HepG2 (cell line): ENCODE results near the gene BGN. TPM values are rescaled to one million over a fixed set of nuclear protein-coding genes. Genes with fewer than 3 reads are reported as not detected.
A peak's percentile ranks its signal among the peaks of the same experiment; 100 is the strongest.

Experiments
- ATAC-seq: fragments of 200-7000 bp; cut with Tn5 transposase; 3 replicates; pipeline ENCODE4 v1.9.1; 2020; ENCODE audit warnings: mild to moderate bottlenecking, moderate library complexity
- BruUV-seq: library from RNA; stranded (reverse); fragments of 400-500 nt; replicated peaks from 2 replicates; lab custom pipeline; 2021; lab: Mats Ljungman, UMichigan
- CTCF ChIA-PET: fragments of 300-600 bp; formaldehyde crosslinking; extraction: SDS; loops from one replicate; lab custom pipeline; 2021; ENCODE audit warnings: low total read pairs, inconsistent platforms, low intra/inter-chr PET ratio; lab: Yijun Ruan, JAX
- POLR2A ChIA-PET: fragments of 350-600 bp; sonication (Branson Sonifier 250); formaldehyde crosslinking; loops from one replicate; lab custom pipeline; 2020; ENCODE audit warnings: antibody characterized with exemption, inconsistent platforms; lab: Yijun Ruan, JAX
- DNase-seq: peaks from one replicate; pipeline ENCODE4 v3.0.0-alpha.2; 2015; ENCODE audit warnings: low spot score
- FAIRE-seq: peaks from 3 replicates; lab custom pipeline; 2011; peaks lifted over from hg19 to GRCh38; lab: Jason Lieb, UNC
- H2AFZ ChIP-seq: one replicate; pipeline ENCODE4 v1.6.1; 2011; ENCODE audit warnings: low read length, inconsistent platforms
- H3K27ac ChIP-seq: fragments of 300-600 bp; 3 replicates; pipeline ENCODE4 v1.8.0; 2011; ENCODE audit warnings: mixed run types, mild to moderate bottlenecking, mixed read lengths, low read length, inconsistent platforms; ENCODE audit not compliant: insufficient read depth; ENCODE audit errors: extremely low read length
- H3K27me3 ChIP-seq, 2 experiments: fragments of 200-600 bp in 1 of 2; 2 replicates in 1 of 2; 3 replicates in 1 of 2; pipeline versions ENCODE4 v1.6.0 to v1.8.0; 2011; ENCODE audit warnings: low read length in 2 of 2, mild to moderate bottlenecking in 2 of 2, moderate library complexity in 2 of 2, inconsistent platforms in 1 of 2; ENCODE audit not compliant: insufficient read depth in 2 of 2, control insufficient read depth in 1 of 2
- H3K36me3 ChIP-seq, 2 experiments: fragments of 200-600 bp in 1 of 2; replicated peaks in 1 of 2; 2 replicates in 1 of 2; 3 replicates in 1 of 2; pipeline versions ENCODE4 v1.5.1 to v1.8.0; 2011; ENCODE audit warnings: low read length in 2 of 2, inconsistent platforms in 1 of 2; ENCODE audit not compliant: insufficient read depth in 2 of 2, control insufficient read depth in 1 of 2
- H3K4me1 ChIP-seq: 2 replicates; pipeline ENCODE4 v1.5.1; 2012; ENCODE audit warnings: low read length, inconsistent platforms; ENCODE audit not compliant: insufficient read depth
- H3K4me2 ChIP-seq: 2 replicates; pipeline ENCODE4 v1.6.0; 2011; ENCODE audit warnings: low read depth, low read length, inconsistent platforms
- H3K4me3 ChIP-seq, 3 experiments: fragments of 200-600 bp in 1 of 3; sonication (generic), shearing (Covaris generic) in 1 of 3; replicated peaks in 1 of 3; 2 replicates each; pipeline ENCODE4 v1.5.1; 2011 to 2016; ENCODE audit warnings: low read length in 3 of 3, inconsistent platforms in 2 of 3, low read depth in 2 of 3, mild to moderate bottlenecking in 2 of 3, control low read depth in 1 of 3, mixed read lengths in 1 of 3; ENCODE audit not compliant: insufficient read depth in 1 of 3
- H3K79me2 ChIP-seq: one replicate; pipeline ENCODE4 v1.6.1; 2011; ENCODE audit warnings: low read length, inconsistent platforms; ENCODE audit not compliant: insufficient read depth
- H3K9ac ChIP-seq: 2 replicates; pipeline ENCODE4 v1.6.0; 2011; ENCODE audit warnings: mild to moderate bottlenecking, low read depth, low read length, inconsistent platforms; ENCODE audit not compliant: insufficient read depth
- H3K9me3 ChIP-seq: 2 replicates; pipeline ENCODE4 v1.5.1; 2012; ENCODE audit warnings: mild to moderate bottlenecking, low read length
- H4K20me1 ChIP-seq: 2 replicates; pipeline ENCODE4 v1.6.0; 2011; ENCODE audit warnings: inconsistent platforms, mild to moderate bottlenecking, low read length, moderate library complexity; ENCODE audit not compliant: insufficient read depth
- ATF5 ChIP-seq: sonication (generic); formaldehyde crosslinking; IDR thresholded peaks from 2 replicates; pipeline ENCODE4 v1.4.0; 2020; ENCODE audit warnings: mild to moderate bottlenecking, low read depth, missing genetic modification reagents
- HNRNPL ChIP-seq: fragments of 200-400 bp; formaldehyde crosslinking; IDR thresholded peaks from 2 replicates; pipeline ENCODE4 v1.6.1; 2017; ENCODE audit warnings: mild to moderate bottlenecking, low read depth, low read length
- MYC ChIP-seq: sonication (generic); formaldehyde crosslinking; IDR thresholded peaks from 2 replicates; pipeline ENCODE4 v1.9.0; 2021; ENCODE audit warnings: missing genetic modification reagents, borderline replicate concordance
- SCMH1 ChIP-seq: sonication (generic); formaldehyde crosslinking; IDR thresholded peaks from 2 replicates; pipeline ENCODE4 v1.9.0; 2021; ENCODE audit warnings: missing genetic modification reagents, mild to moderate bottlenecking, borderline replicate concordance
- SIX4 ChIP-seq: sonication (generic); formaldehyde crosslinking; IDR thresholded peaks from 2 replicates; pipeline ENCODE4 v1.4.0; 2020; ENCODE audit warnings: missing genetic modification reagents
- SMAD9 ChIP-seq: sonication (generic); formaldehyde crosslinking; IDR thresholded peaks from 2 replicates; pipeline ENCODE4 v1.5.1; 2020; ENCODE audit warnings: mild to moderate bottlenecking, missing genetic modification reagents
- SNAPC5 ChIP-seq: sonication (generic); formaldehyde crosslinking; IDR thresholded peaks from 2 replicates; pipeline ENCODE4 v1.8.1; 2023; ENCODE audit warnings: mild to moderate bottlenecking, missing genetic modification reagents, borderline replicate concordance
- STAT5B ChIP-seq: sonication (generic); formaldehyde crosslinking; IDR thresholded peaks from 2 replicates; pipeline ENCODE4 v1.4.0; 2020; ENCODE audit warnings: missing genetic modification reagents
- TOPORS ChIP-seq: sonication (generic); formaldehyde crosslinking; IDR thresholded peaks from 2 replicates; pipeline ENCODE4 v1.8.0; 2023; ENCODE audit warnings: mild to moderate bottlenecking, missing genetic modification reagents
- TSC22D2 ChIP-seq: sonication (generic); formaldehyde crosslinking; IDR thresholded peaks from 2 replicates; pipeline ENCODE4 v1.5.1; 2020; ENCODE audit warnings: missing genetic modification reagents, mild to moderate bottlenecking, borderline replicate concordance
- ZBTB43 ChIP-seq: sonication (generic); formaldehyde crosslinking; conservative IDR thresholded peaks from 2 replicates; pipeline ENCODE4 v1.4.0; 2020; ENCODE audit warnings: missing genetic modification reagents
- ZMAT3 ChIP-seq: sonication (generic); formaldehyde crosslinking; conservative IDR thresholded peaks from 2 replicates; pipeline ENCODE4 v1.7.0; 2021; ENCODE audit warnings: missing genetic modification reagents
- ZNF143 ChIP-seq: sonication (generic); formaldehyde crosslinking; IDR thresholded peaks from 2 replicates; pipeline ENCODE4 v1.4.0; 2020; ENCODE audit warnings: missing genetic modification reagents
- ZNF460 ChIP-seq: sonication (generic); formaldehyde crosslinking; IDR thresholded peaks from 2 replicates; pipeline ENCODE4 v1.5.1; 2020; ENCODE audit warnings: missing genetic modification reagents, mild to moderate bottlenecking, borderline replicate concordance
- ZNF549 ChIP-seq: sonication (generic); formaldehyde crosslinking; IDR thresholded peaks from 2 replicates; pipeline ENCODE4 v1.5.0; 2020; ENCODE audit warnings: missing genetic modification reagents
- WGBS: methylation state at CpG from one replicate; pipeline ENCODE4 v1.1.6; 2017; ENCODE audit warnings: low lambda C conversion rate; 5-methylcytosine and 5-hydroxymethylcytosine counted together
- in situ Hi-C: cut with HindIII; loops from 2 replicates; pipeline ENCODE4 v1.10.0; 2017; ENCODE audit warnings: low pct_unique_long_range_greater_than_20kb; ENCODE audit not compliant: extremely low pct_ligation_motif_present
- intact Hi-C: fragments of 100-400 bp; cut with micrococcal nuclease; formaldehyde crosslinking; loops from one replicate; pipeline ENCODE4 v1.10.0; 2022; ENCODE audit not compliant: unreplicated experiment
- polyA plus RNA-seq, 8 experiments: library from polyadenylated mRNA; depleted of rRNA in 3 of 8; stranded (reverse) in 7 of 8; unstranded in 1 of 8; fragments of >200 nt; fragmentation: Illumina TruSeq in 4 of 8; extraction: Trizol in 4 of 8; gene quantifications; 2 replicates each; pipeline versions ENCODE4 v1.2.1 to v1.2.3, GENCODE V29; 2011 to 2016; ENCODE audit warnings: low read depth in 4 of 8, missing spikeins in 1 of 8, mixed read lengths in 1 of 8; ENCODE audit not compliant: insufficient read depth in 1 of 8
- total RNA-seq, 5 experiments: library from RNA; depleted of rRNA; stranded (reverse); fragments of >200 nt; fragmentation: Illumina TruSeq; extraction: Trizol; gene quantifications; 2 replicates each; pipeline ENCODE4 v1.2.3, GENCODE V29; 2016; ENCODE audit warnings: low read depth in 1 of 5
- TF ChIP-seq, protein P1 (sequence below): sonication (generic); formaldehyde crosslinking; IDR thresholded peaks from 2 replicates; pipeline ENCODE4 v1.5.0; 2020; ENCODE audit warnings: missing genetic modification reagents, mild to moderate bottlenecking, borderline replicate concordance

Gene BGN
- total and polyA plus RNA-seq, 2 of the 13 experiments (the other 11 are each of a cell fraction or from before 2014, with no cell fraction given) = 0.18 to 0.63 TPM

GRCh38 chrX:153459986-153460385 lies 34.8 kb upstream of the BGN start:
- 100% methylated on average over 4 of the region's 4 CpGs for WGBS
- no peak for ATAC-seq
- H3K27me3 ChIP-seq = no peaks in the 10 kb centered on the region
- H3K27ac ChIP-seq = no peak overlapping the region
- H4K20me1 ChIP-seq = no peaks in the 10 kb centered on the region
- CTCF ChIA-PET = interaction anchor here (0.7 to 2.0 kb wide), 3 partner anchors 11 to 48 kb away, joined by 3 to 20 read pairs (median 6); partner anchors contain the start of genes BGN and HAUS7
- BruUV-seq = no TSS peak
- no peak overlapping the region for H2AFZ ChIP-seq
- no peaks in the 10 kb centered on the region for H3K79me2 ChIP-seq
- intact Hi-C loops (no loop called here), in situ Hi-C loops (loop anchor here (10.0 kb wide), 1 partner anchor 45 kb away; no protein-coding TSS in a partner anchor)
- peak; percentile 23 for DNase-seq
- H3K4me1 ChIP-seq = no peaks in the 10 kb centered on the region
- TF ChIP-seq SCMH1 = no peak
- no peak for TF ChIP-seq ZBTB43 (CRISPR knock-in tag)
- TF ChIP-seq SMAD9 (CRISPR knock-in tag) = no peak
- TF ChIP-seq SIX4 (CRISPR knock-in tag) = no peak
- TF ChIP-seq SNAPC5 (CRISPR knock-in tag) = no peak
- no peak for TF ChIP-seq ZMAT3 (CRISPR knock-in tag)
- TF ChIP-seq ZNF460 (CRISPR knock-in tag) = no peak
- no peak for TF ChIP-seq MYC
- no peak for TF ChIP-seq ZNF143 (CRISPR knock-in tag)
- TF ChIP-seq STAT5B (CRISPR knock-in tag) = no peak
- TF ChIP-seq HNRNPL = no peak
- TF ChIP-seq TOPORS (CRISPR knock-in tag) = no peak
- no peak for TF ChIP-seq TSC22D2 (CRISPR knock-in tag)
- no peak for TF ChIP-seq ATF5 (CRISPR knock-in tag)
- TF ChIP-seq, protein P1, sequence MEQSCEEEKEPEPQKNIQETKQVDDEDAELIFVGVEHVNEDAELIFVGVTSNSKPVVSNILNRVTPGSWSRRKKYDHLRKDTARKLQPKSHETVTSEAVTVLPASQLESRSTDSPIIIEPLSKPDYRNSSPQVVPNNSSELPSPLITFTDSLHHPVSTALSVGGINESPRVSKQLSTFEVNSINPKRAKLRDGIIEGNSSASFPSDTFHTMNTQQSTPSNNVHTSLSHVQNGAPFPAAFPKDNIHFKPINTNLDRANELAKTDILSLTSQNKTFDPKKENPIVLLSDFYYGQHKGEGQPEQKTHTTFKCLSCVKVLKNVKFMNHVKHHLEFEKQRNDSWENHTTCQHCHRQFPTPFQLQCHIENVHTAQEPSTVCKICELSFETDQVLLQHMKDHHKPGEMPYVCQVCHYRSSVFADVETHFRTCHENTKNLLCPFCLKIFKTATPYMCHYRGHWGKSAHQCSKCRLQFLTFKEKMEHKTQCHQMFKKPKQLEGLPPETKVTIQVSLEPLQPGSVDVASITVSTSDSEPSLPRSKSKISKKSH (CRISPR knock-in tag) = no peak
- TF ChIP-seq ZNF549 (CRISPR knock-in tag) = no peak
- no peak overlapping the region for H3K4me3 ChIP-seq
- H3K36me3 ChIP-seq = peaks cover 0 to 3% of the 10 kb centered on the region in 2 experiments; a peak in 2 of 5 replicates
- H3K9me3 ChIP-seq = no peaks in the 10 kb centered on the region
- POLR2A ChIA-PET = no interaction called here
- FAIRE-seq = no peak
- H3K4me2 ChIP-seq = no peak overlapping the region
- no peak overlapping the region for H3K9ac ChIP-seq
